Lung (tissue), 12 donors: ENCODE measurements around the gene DCDC2. TPM values are rescaled to one million over a fixed set of nuclear protein-coding genes. Genes with fewer than 3 reads are reported as not detected.
"Not testable (repeated sequence)": the region's sequence is repeated elsewhere in the genome, so short reads cannot be mapped to it uniquely, and the experiment has no call there.

ENCODE experiments used
- ATAC-seq: fragments of 200-7000 bp; cut with Tn5 transposase; one replicate; pipeline ENCODE4 v1.9.1; 2020; ENCODE audit warnings: moderate number of reproducible peaks; ENCODE audit not compliant: insufficient read depth, low FRiP score
- DNase-seq, 3 donors: peaks; one replicate each; pipeline ENCODE4 v3.0.0-alpha.2; 2013 to 2017
- H3K27ac ChIP-seq, 2 donors: one replicate each; pipeline ENCODE4 v1.5.1; 2013; ENCODE audit warnings: mild to moderate bottlenecking in 2 of 2, moderate library complexity in 2 of 2, control low read depth in 1 of 2, inconsistent platforms in 1 of 2, low read depth in 1 of 2, low read length in 1 of 2
- H3K27me3 ChIP-seq, 3 donors: one replicate each; pipeline ENCODE4 v1.5.1; 2013; ENCODE audit warnings: low read length in 2 of 3; ENCODE audit not compliant: control insufficient read depth in 3 of 3, insufficient read depth in 3 of 3
- H3K36me3 ChIP-seq, 4 donors: one replicate each; pipeline ENCODE4 v1.5.1; 2013; ENCODE audit warnings: low read length in 4 of 4, mild to moderate bottlenecking in 1 of 4, moderate library complexity in 1 of 4; ENCODE audit not compliant: control insufficient read depth in 4 of 4, insufficient read depth in 4 of 4
- H3K4me1 ChIP-seq, 5 donors: one replicate each; pipeline ENCODE4 v1.5.1; 2013; ENCODE audit warnings: low read length in 5 of 5, mild to moderate bottlenecking in 2 of 5, moderate library complexity in 1 of 5; ENCODE audit not compliant: control insufficient read depth in 5 of 5, insufficient read depth in 5 of 5
- H3K4me3 ChIP-seq: one replicate; pipeline ENCODE4 v1.5.1; 2013; ENCODE audit warnings: mild to moderate bottlenecking, control low read depth, moderate library complexity
- H3K9ac ChIP-seq, 2 donors: one replicate each; pipeline ENCODE4 v1.5.1; 2013; ENCODE audit warnings: low read length in 2 of 2, control low read depth in 1 of 2; ENCODE audit not compliant: insufficient read depth in 1 of 2
- H3K9me3 ChIP-seq, 4 donors: one replicate each; pipeline ENCODE4 v1.5.1; 2013; ENCODE audit warnings: low read length in 3 of 4, mild to moderate bottlenecking in 1 of 4, moderate library complexity in 1 of 4; ENCODE audit not compliant: control insufficient read depth in 4 of 4, insufficient read depth in 3 of 4
- WGBS, 2 donors: extraction: QIAGEN DNeasy Blood & Tissue Kit; methylation state at CpG; one replicate each; pipeline ENCODE4 v1.1.7; 2013; 5-methylcytosine and 5-hydroxymethylcytosine counted together
- polyA plus RNA-seq, 2 donors: library from polyadenylated mRNA; stranded (reverse); fragments of 200-250 nt; gene quantifications; one replicate each; pipeline ENCODE4 v1.2.1, GENCODE V29; 2013
- total RNA-seq, 2 donors: library from RNA; depleted of rRNA in 1 of 2; stranded (reverse); fragments of >200 nt in 1 of 2; gene quantifications; one replicate each; pipeline ENCODE4 v1.2.1, GENCODE V29; 2014 to 2021
- TF ChIP-seq, protein P1 (sequence below): IDR thresholded peaks from 2 replicates; pipeline ENCODE4 v1.5.1; 2012; ENCODE audit warnings: mild to moderate bottlenecking; ENCODE audit errors: control extremely low read depth, extremely low read depth
- donor health status: control.
- donor health status: control.
- donor health status: Bipolar disorder and iron deficiency.
- donor health status: healthy.
- donor health status: DM: yes; HTN: yes; CAD: no.

Gene DCDC2
- total and polyA plus RNA-seq, 4 donors, result 2.3 to 14.2 (median 6.2) TPM

DNA sequence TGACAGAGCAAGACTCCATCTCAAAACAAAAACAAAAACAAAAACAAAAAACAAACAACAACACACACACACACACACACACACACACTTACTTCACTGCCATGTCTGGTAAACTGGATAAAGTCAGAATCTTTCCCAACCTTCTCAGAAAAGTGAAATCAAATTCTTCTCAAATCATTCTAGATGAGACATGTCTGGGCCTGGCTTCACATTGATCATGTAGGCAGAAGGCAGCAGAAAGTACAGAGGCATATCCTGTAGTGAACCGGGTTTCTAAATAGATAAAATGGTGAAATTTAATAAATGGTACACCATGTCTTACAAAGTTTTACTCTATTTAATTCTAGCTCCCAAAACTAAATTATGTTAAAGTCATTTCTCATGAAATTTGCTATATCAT, 30.0 kb upstream of the DCDC2 start:
- ATAC-seq, result no peak
- Histone ChIP-seq H3K27me3 (no peaks in the 10 kb centered on the region), H3K36me3 (no peaks in the 10 kb centered on the region), H3K4me3 (no peak overlapping the region), H3K4me1 (no peaks in the 10 kb centered on the region), H3K27ac (no peak overlapping the region), H3K9ac (no peak overlapping the region), H3K9me3 (no peaks in the 10 kb centered on the region)
- WGBS, 2 donors, result 89 to 92% methylated on average over 1 of the region's 1 CpG
- TF ChIP-seq, protein P1, sequence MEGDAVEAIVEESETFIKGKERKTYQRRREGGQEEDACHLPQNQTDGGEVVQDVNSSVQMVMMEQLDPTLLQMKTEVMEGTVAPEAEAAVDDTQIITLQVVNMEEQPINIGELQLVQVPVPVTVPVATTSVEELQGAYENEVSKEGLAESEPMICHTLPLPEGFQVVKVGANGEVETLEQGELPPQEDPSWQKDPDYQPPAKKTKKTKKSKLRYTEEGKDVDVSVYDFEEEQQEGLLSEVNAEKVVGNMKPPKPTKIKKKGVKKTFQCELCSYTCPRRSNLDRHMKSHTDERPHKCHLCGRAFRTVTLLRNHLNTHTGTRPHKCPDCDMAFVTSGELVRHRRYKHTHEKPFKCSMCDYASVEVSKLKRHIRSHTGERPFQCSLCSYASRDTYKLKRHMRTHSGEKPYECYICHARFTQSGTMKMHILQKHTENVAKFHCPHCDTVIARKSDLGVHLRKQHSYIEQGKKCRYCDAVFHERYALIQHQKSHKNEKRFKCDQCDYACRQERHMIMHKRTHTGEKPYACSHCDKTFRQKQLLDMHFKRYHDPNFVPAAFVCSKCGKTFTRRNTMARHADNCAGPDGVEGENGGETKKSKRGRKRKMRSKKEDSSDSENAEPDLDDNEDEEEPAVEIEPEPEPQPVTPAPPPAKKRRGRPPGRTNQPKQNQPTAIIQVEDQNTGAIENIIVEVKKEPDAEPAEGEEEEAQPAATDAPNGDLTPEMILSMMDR, result no peak
- DNase-seq, result no peak

DNA sequence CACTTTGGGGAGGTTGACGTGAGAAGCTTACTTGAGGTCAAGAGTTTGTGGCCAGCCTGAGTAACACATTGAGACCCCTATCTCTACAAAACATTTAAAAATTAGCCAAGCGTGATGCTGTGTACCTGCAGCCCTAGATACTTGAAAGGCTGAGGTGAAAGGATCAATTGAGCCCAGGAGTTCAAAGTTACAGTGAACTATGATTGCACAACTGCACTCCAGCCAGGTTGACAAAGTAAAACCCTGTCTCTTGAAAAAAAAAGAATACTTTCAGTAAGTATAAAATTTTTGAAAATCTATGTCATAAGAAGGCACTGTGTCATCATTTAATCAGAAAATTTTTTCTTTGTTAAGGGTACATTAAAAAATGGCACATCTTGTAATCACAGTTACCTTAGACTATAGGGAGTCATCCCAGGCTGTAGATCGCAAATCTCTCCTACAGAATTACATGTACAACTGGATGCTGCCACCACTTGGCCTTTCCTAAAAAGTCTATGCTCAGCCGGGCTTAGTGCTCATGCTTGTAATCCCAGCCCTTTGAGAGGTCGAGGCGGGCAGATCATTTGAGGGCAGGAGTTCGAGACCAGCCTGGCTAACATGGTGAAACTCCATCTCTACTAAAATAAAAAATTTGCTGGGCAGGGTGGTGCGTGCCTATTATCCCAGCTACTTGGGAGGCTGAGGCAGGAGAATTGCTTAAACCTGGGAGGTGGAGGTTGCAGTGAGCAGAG, 27.8 kb upstream of the DCDC2 start:
- no peaks in the 10 kb centered on the region for H3K36me3 ChIP-seq
- no peaks in the 10 kb centered on the region for H3K4me1 ChIP-seq
- TF ChIP-seq, protein P1, result no peak
- H3K4me3 ChIP-seq, result no peak overlapping the region
- no peaks in the 10 kb centered on the region for H3K9me3 ChIP-seq
- H3K9ac ChIP-seq, result no peak overlapping the region
- DNase-seq, result peak in 1 of 3 donors; percentile 5
- no peaks in the 10 kb centered on the region for H3K27me3 ChIP-seq
- H3K27ac ChIP-seq, result no peak overlapping the region
- 70 to 82% methylated on average over 8 of the region's 8 CpGs for WGBS, 2 donors
- no peak for ATAC-seq

- not testable (repeated sequence) for H3K9me3 ChIP-seq, ATAC-seq, H3K27me3 ChIP-seq, H3K36me3 ChIP-seq, H3K9ac ChIP-seq, H3K4me1 ChIP-seq, H3K4me3 ChIP-seq, DNase-seq, H3K27ac ChIP-seq
- WGBS, 2 donors, result 93 to 96% methylated on average over 5 of the region's 5 CpGs
Observed at GRCh38 chr6:24384369-24385130, 26.7 kb upstream of the DCDC2 start.

DNA sequence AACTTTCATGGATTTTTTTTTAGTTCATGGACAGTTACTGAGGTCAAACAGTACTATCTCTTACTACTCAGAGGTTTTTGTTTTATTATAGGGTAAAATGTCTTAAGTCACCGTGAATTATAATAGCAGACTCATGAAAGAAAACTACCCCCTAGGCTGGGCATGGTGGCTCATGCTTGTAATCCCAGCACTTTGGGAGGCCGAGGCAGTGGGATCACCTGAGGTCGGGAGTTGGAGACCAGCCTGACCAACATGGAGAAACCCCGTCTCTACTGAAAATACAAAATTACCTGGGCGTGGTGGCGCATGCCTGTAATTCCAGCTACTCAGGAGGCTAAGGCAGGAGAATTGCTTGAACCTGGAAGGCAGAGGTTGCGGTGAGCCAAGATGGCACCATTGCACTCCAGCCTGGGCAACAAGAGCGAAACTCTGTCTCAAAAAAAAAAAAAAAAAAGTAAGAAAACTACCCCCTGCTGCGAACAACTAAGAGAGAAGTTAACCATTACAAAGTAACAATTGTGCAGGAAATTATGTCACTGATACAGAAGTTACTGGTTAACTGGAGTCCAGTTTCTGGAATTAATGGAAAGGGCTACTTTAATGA, 25.1 kb upstream of the DCDC2 start:
- 96 to 97% methylated on average over 9 of the region's 9 CpGs for WGBS, 2 donors
- H3K36me3 ChIP-seq, H3K4me3 ChIP-seq, H3K9ac ChIP-seq, H3K4me1 ChIP-seq, DNase-seq, H3K27me3 ChIP-seq, ATAC-seq, H3K9me3 ChIP-seq, H3K27ac ChIP-seq: not testable (repeated sequence)
